ENCODE measurements around the gene NR2E1. TPM values are rescaled to one million over a fixed set of nuclear protein-coding genes. Genes with fewer than 3 reads are reported as not detected.
A peak's percentile ranks its signal among the peaks of the same experiment; 100 is the strongest.

Gene NR2E1
- total and polyA plus RNA-seq, 10 of the 15 experiments (the other 5 are each of a cell fraction or from before 2014, with no cell fraction given) = not detected

DNA sequence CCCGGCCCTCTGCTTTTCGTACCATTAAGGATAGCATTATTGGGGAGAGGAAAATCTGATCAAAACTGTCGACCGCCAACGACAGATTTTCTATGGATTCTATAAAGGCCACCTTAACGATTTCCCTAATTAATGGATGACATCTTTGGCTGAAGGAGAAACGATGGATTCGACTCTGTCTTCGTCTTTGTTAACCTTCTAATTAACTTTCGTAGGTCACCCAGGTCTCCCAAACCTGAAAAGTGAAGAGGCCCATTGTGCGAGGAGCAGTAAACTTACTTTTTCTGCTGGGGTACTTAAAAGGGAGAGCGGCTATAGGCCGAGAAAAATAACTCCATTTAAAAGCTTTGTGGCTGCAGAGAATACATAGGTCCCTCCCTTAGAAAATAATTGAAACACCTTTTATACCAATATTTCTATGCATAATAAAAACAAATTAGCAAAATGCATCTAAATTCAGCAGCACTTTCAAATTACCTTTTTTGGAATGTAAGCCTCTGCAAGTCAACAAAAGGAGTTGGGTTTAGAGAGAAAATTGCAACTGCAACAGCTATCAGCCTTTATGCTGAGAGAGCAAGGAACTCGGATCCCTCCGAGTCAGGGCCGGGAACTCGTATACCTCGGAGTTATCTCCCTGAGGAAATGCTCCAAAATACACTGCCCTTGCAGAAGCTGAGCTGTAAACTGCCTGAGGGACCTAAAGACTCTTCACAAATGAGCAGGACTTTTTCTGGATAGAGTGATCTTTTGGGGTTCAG lies 31.4 kb upstream of the NR2E1 start:
- no peak overlapping the region for H3K9ac ChIP-seq (ENCODE audit: control insufficient read depth, insufficient read depth, low read length)
- POLR2A ChIA-PET = no interaction called here
- DNase-seq (ENCODE audit: low read depth, low spot score) (no peak), FAIRE-seq (no peak), ATAC-seq (no peak)
- no peaks in the 10 kb centered on the region for H3K79me2 ChIP-seq (ENCODE audit: control insufficient read depth, insufficient read depth, low read length)
- H3K27me3 ChIP-seq (replicated peaks in 1 of 2; ENCODE audit: control insufficient read depth in 2 of 2, insufficient read depth in 2 of 2, low read length in 1 of 2) = peaks cover 8 to 11% of the 10 kb centered on the region in 2 experiments
- no peak overlapping the region for H2AFZ ChIP-seq (ENCODE audit: control insufficient read depth, low read depth, low read length)
- WGBS (ENCODE audit: insufficient coverage, insufficient replicate concordance, low lambda C conversion rate, missing lambda C conversion rate) = 34% methylated on average over 17 of the region's 18 CpGs
- H3K4me1 ChIP-seq (ENCODE audit: control insufficient read depth, insufficient read depth, low read length) = no peaks in the 10 kb centered on the region
- no peak overlapping the region for H3K27ac ChIP-seq (ENCODE audit: control insufficient read depth, insufficient read depth)
- RAD21 ChIA-PET (ENCODE audit: unreplicated experiment) = interaction anchor here (0.6 kb wide), 1 partner anchor 393 kb away, joined by 4 read pairs; no protein-coding TSS in a partner anchor
- intact Hi-C loops (cut with micrococcal nuclease; ENCODE audit: unreplicated experiment) = no loop called here
- no peaks in the 10 kb centered on the region for H4K20me1 ChIP-seq (ENCODE audit: control insufficient read depth, insufficient read depth)
- SMC1A ChIA-PET (ENCODE audit: uncharacterized antibody, unreplicated experiment) = interaction anchor here (1.1 kb wide), 1 partner anchor 358 kb away, joined by 4 read pairs; no protein-coding TSS in a partner anchor
- in situ Hi-C loops (cut with MboI) = no loop called here
- H3K4me2 ChIP-seq (ENCODE audit: control insufficient read depth, insufficient read depth) = no peak overlapping the region
- H3K4me3 ChIP-seq = peak overlapping the region; percentile 22; the same call in 1 of the 2 replicates
- no peaks in the 10 kb centered on the region for H3K9me3 ChIP-seq (replicated peaks; ENCODE audit: control insufficient read depth, insufficient read depth, low read length)
- CTCF ChIA-PET = interaction anchor here (0.5 to 1.5 kb wide), 2 partner anchors 21 to 22 kb away, joined by 3 read pairs; no protein-coding TSS in a partner anchor
- no peaks in the 10 kb centered on the region for H3K36me3 ChIP-seq (ENCODE audit: control insufficient read depth in 2 of 2, insufficient read depth in 2 of 2, low read length in 1 of 2)
- no TSS peak for BruUV-seq (replicated peaks)
- TF ChIP-seq TCF7 (IDR thresholded peaks at IDR 0.05; ENCODE audit: borderline replicate concordance) (no peak), MXI1 (IDR thresholded peaks at IDR 0.05; ENCODE audit: low read depth, low read length) (no peak), RUNX3 (IDR thresholded peaks at IDR 0.05; ENCODE audit: low read length) (no peak), NR2C1 (IDR thresholded peaks at IDR 0.05) (no peak), ZNF384 (IDR thresholded peaks at IDR 0.05; ENCODE audit: borderline replicate concordance, low read depth, low read length) (no peak), EED (IDR thresholded peaks at IDR 0.05; ENCODE audit: low read depth) (no peak), RBBP5 (conservative IDR thresholded peaks at IDR 0.05) (no peak), SREBF1 (IDR thresholded peaks at IDR 0.05; ENCODE audit: low read length) (no peak), CBX5 (IDR thresholded peaks at IDR 0.05; ENCODE audit: low read depth) (no peak), ZNF207 (IDR thresholded peaks at IDR 0.05; ENCODE audit: borderline replicate concordance) (no peak), PAX5 (IDR thresholded peaks at IDR 0.05; ENCODE audit: borderline replicate concordance, low read depth, low read length) (no peak), CBX3 (IDR thresholded peaks at IDR 0.05; ENCODE audit: borderline replicate concordance, low read depth) (no peak), LARP7 (IDR thresholded peaks at IDR 0.05) (no peak), CEBPB (IDR thresholded peaks at IDR 0.05; ENCODE audit: borderline replicate concordance in 1 of 2, low read depth in 2 of 2, low read length in 2 of 2) (no peak), BACH1 (IDR thresholded peaks at IDR 0.05; ENCODE audit: borderline replicate concordance) (no peak), SMC3 (IDR thresholded peaks at IDR 0.05; ENCODE audit: borderline replicate concordance, low read length) (no peak)
- TF ChIP-seq, protein P1, sequence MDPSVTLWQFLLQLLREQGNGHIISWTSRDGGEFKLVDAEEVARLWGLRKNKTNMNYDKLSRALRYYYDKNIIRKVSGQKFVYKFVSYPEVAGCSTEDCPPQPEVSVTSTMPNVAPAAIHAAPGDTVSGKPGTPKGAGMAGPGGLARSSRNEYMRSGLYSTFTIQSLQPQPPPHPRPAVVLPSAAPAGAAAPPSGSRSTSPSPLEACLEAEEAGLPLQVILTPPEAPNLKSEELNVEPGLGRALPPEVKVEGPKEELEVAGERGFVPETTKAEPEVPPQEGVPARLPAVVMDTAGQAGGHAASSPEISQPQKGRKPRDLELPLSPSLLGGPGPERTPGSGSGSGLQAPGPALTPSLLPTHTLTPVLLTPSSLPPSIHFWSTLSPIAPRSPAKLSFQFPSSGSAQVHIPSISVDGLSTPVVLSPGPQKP (IDR thresholded peaks at IDR 0.05; ENCODE audit: low read depth, low read length) = no peak
- TF ChIP-seq, protein P2, sequence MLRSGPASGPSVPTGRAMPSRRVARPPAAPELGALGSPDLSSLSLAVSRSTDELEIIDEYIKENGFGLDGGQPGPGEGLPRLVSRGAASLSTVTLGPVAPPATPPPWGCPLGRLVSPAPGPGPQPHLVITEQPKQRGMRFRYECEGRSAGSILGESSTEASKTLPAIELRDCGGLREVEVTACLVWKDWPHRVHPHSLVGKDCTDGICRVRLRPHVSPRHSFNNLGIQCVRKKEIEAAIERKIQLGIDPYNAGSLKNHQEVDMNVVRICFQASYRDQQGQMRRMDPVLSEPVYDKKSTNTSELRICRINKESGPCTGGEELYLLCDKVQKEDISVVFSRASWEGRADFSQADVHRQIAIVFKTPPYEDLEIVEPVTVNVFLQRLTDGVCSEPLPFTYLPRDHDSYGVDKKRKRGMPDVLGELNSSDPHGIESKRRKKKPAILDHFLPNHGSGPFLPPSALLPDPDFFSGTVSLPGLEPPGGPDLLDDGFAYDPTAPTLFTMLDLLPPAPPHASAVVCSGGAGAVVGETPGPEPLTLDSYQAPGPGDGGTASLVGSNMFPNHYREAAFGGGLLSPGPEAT (IDR thresholded peaks at IDR 0.05; ENCODE audit: low read depth) = no peak
- TF ChIP-seq, protein P3, sequence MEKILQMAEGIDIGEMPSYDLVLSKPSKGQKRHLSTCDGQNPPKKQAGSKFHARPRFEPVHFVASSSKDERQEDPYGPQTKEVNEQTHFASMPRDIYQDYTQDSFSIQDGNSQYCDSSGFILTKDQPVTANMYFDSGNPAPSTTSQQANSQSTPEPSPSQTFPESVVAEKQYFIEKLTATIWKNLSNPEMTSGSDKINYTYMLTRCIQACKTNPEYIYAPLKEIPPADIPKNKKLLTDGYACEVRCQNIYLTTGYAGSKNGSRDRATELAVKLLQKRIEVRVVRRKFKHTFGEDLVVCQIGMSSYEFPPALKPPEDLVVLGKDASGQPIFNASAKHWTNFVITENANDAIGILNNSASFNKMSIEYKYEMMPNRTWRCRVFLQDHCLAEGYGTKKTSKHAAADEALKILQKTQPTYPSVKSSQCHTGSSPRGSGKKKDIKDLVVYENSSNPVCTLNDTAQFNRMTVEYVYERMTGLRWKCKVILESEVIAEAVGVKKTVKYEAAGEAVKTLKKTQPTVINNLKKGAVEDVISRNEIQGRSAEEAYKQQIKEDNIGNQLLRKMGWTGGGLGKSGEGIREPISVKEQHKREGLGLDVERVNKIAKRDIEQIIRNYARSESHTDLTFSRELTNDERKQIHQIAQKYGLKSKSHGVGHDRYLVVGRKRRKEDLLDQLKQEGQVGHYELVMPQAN (conservative IDR thresholded peaks at IDR 0.05) = no peak

All from GM12878 (cell line).